MCF 10A (cell line): Measurements from ENCODE around the gene CFAP300. TPM values are rescaled to one million over a fixed set of nuclear protein-coding genes. Genes with fewer than 3 reads are reported as not detected.

ENCODE experiments used
- BruUV-seq: library from RNA; stranded (reverse); fragments of 400-500 nt; replicated peaks from 2 replicates; lab custom pipeline; 2021; lab: Mats Ljungman, UMichigan
- CTCF ChIA-PET: fragments of 300-600 bp; sonication (Branson Sonifier 250); formaldehyde crosslinking; extraction: SDS; loops from one replicate; lab custom pipeline; 2021; ENCODE audit warnings: antibody characterized with exemption, inconsistent platforms; lab: Yijun Ruan, JAX
- POLR2A ChIA-PET: fragments of 300-600, 350-650 bp; sonication (Branson Sonifier 250); formaldehyde crosslinking; extraction: SDS; loops from one replicate; lab custom pipeline; 2020; ENCODE audit warnings: antibody characterized with exemption, inconsistent platforms; lab: Yijun Ruan, JAX
- DNase-seq: peaks from one replicate; pipeline ENCODE4 v3.0.0-alpha.2; 2018; ENCODE audit not compliant: unreplicated experiment
- H3K27ac Mint-ChIP-seq: one replicate; pipeline ENCODE4 v1.8.0; 2022; ENCODE audit warnings: mild to moderate bottlenecking, low read depth, mixed read lengths; ENCODE audit not compliant: unreplicated experiment
- H3K27me3 Mint-ChIP-seq: one replicate; pipeline ENCODE4 v1.8.0; 2022; ENCODE audit warnings: mixed read lengths; ENCODE audit not compliant: insufficient read depth, unreplicated experiment
- H3K36me3 Mint-ChIP-seq: one replicate; pipeline ENCODE4 v1.8.0; 2022; ENCODE audit warnings: mild to moderate bottlenecking, moderate library complexity, mixed read lengths; ENCODE audit not compliant: insufficient read depth, unreplicated experiment
- H3K4me1 Mint-ChIP-seq: one replicate; pipeline ENCODE4 v1.8.0; 2022; ENCODE audit warnings: mixed read lengths; ENCODE audit not compliant: insufficient read depth, unreplicated experiment
- H3K4me3 Mint-ChIP-seq: one replicate; pipeline ENCODE4 v1.8.0; 2022; ENCODE audit warnings: mild to moderate bottlenecking, moderate library complexity, mixed read lengths; ENCODE audit not compliant: unreplicated experiment
- H3K9me3 Mint-ChIP-seq: one replicate; pipeline ENCODE4 v1.8.0; 2022; ENCODE audit warnings: mixed read lengths; ENCODE audit not compliant: unreplicated experiment
- intact Hi-C: fragments of 100-400 bp; cut with micrococcal nuclease; formaldehyde crosslinking; loops from 2 replicates; pipeline ENCODE4 v1.14.1; 2022
- total RNA-seq: library from RNA; stranded (reverse); gene quantifications from 2 replicates; pipeline ENCODE4 v1.2.3, GENCODE V29; 2022
- TF ChIP-seq, protein P1 (sequence below): fragments of 200-600 bp; IDR thresholded peaks from one replicate; pipeline ENCODE4 v1.8.0; 2022; ENCODE audit warnings: antibody characterized with exemption, mild to moderate bottlenecking; ENCODE audit not compliant: unreplicated experiment

The CFAP300 gene
- total RNA-seq, 1 experiment from 2014 or later = 8.0 TPM

DNA sequence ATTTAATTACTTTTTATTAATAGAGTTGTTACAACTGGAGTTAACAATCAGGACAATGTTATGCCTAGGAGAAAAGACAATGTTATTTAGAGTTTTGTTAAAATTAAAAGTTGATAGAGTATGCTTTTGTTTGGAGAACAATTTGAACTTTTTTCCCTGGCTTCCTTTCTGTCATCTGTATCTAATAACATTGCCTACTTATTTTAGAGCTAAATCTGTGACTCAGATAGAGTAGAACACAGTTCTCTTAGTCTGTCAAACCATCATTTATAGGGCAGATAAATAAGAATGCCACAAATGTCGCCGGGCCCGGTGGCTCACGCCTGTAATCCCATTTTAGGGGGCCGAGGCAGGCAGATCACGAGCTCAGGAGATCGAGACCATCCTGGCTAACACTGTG lies 34.1 kb downstream of the CFAP300 start:
- no peak overlapping the region for H3K4me3 Mint-ChIP-seq
- TF ChIP-seq, protein P1, sequence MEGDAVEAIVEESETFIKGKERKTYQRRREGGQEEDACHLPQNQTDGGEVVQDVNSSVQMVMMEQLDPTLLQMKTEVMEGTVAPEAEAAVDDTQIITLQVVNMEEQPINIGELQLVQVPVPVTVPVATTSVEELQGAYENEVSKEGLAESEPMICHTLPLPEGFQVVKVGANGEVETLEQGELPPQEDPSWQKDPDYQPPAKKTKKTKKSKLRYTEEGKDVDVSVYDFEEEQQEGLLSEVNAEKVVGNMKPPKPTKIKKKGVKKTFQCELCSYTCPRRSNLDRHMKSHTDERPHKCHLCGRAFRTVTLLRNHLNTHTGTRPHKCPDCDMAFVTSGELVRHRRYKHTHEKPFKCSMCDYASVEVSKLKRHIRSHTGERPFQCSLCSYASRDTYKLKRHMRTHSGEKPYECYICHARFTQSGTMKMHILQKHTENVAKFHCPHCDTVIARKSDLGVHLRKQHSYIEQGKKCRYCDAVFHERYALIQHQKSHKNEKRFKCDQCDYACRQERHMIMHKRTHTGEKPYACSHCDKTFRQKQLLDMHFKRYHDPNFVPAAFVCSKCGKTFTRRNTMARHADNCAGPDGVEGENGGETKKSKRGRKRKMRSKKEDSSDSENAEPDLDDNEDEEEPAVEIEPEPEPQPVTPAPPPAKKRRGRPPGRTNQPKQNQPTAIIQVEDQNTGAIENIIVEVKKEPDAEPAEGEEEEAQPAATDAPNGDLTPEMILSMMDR = no peak
- H3K27me3 Mint-ChIP-seq = no peaks in the 10 kb centered on the region
- no peaks in the 10 kb centered on the region for H3K4me1 Mint-ChIP-seq
- DNase-seq = no peak
- POLR2A ChIA-PET = interaction anchor here (0.7 to 1.8 kb wide), 2 partner anchors 10 to 292 kb away, joined by 3 to 4 read pairs; no protein-coding TSS in a partner anchor
- H3K27ac Mint-ChIP-seq = no peak overlapping the region
- intact Hi-C loops = no loop called here
- no TSS peak for BruUV-seq
- H3K9me3 Mint-ChIP-seq = no peaks in the 10 kb centered on the region
- H3K36me3 Mint-ChIP-seq = no peaks in the 10 kb centered on the region
- CTCF ChIA-PET = no interaction called here

DNA sequence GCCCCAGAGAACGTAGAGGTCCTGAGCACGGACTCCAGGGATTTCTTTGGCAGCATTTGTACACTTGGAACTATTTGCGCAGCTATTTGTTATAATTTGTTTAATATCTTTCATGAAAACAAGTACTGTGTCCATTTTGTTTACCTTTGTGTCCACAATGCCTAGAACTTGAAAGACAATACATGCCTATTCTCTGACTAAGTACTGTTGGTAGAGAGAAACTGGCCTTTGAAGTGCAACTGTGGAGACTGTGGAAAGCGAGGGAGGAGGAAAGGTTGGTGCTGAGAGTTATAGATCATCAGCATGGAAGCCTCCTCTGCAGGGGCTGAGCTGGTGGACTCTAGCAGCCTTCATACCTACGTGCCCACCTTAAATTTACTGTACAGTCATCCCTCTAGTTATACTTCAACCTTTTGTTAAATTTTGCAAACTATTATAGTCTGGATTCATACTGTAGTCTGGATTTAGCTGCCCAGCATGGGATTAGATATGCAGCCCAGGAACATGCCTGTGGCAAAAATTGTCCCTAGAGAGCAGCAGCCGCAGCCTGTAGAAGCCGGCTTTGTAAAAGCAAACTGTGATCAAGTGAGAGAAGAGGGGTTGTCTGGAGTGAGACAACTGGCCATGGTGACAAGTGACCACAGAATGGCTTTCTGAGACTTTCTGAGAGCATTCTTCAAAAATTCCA lies 38.8 kb downstream of the CFAP300 start:
- TF ChIP-seq, protein P1 = no peak
- no TSS peak for BruUV-seq
- ChIA-PET POLR2A (interaction anchor here (0.7 kb wide), 1 partner anchor 24 kb away, joined by 3 read pairs; the partner anchor contains the start of gene YAP1), CTCF (interaction anchor here (0.9 to 1.0 kb wide), 2 partner anchors 10 to 183 kb away, joined by 3 read pairs; no protein-coding TSS in a partner anchor)
- no peaks in the 10 kb centered on the region for H3K4me1 Mint-ChIP-seq
- H3K27ac Mint-ChIP-seq = no peak overlapping the region
- intact Hi-C loops = no loop called here
- H3K9me3 Mint-ChIP-seq = no peaks in the 10 kb centered on the region
- no peak overlapping the region for H3K4me3 Mint-ChIP-seq
- H3K36me3 Mint-ChIP-seq = no peaks in the 10 kb centered on the region
- DNase-seq = no peak
- no peaks in the 10 kb centered on the region for H3K27me3 Mint-ChIP-seq

DNA sequence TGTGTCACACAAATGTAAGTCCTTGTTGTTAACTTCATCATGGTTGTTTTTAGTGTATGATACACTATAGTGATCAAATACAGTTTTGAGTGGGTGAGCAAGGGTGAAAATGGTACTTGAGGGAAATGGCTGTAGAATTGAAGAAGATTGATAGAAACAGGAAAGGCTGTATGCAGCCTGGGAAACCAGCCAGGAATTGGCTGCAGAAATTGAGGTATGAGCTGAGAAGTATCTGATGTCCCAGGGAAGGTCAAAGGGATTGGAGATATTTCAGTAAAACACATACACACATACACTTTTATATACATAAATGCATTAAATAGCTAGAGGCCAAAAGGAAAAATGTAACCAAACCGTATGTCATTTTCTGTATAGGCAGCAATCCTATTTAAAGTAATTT lies 49.9 kb downstream of the CFAP300 start:
- CTCF ChIA-PET = no interaction called here
- no peak overlapping the region for H3K27ac Mint-ChIP-seq

DNA sequence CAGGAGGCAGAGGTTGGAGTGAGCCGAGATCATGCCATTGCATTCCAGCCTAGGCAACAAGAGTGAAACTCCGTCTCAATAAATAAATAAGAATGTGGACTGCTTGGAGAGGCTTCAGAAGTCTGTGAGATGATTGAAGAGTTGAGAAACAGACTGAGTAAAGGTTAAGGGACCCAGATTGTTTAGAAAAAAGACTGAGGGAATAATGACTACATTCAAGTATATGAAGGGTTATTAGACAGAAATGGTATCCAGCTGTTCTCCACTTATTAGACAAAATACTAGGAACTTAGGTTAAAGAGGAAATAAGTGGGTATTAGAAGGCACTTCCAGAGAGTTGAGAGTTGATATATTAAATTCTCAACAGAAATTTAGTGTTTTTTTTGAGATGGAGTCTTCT lies 52.5 kb downstream of the CFAP300 start:
- BruUV-seq = no TSS peak
- Mint-ChIP-seq H3K27ac (no peak overlapping the region), H3K4me3 (no peak overlapping the region), H3K9me3 (no peaks in the 10 kb centered on the region), H3K4me1 (no peaks in the 10 kb centered on the region), H3K27me3 (no peaks in the 10 kb centered on the region), H3K36me3 (no peaks in the 10 kb centered on the region)
- ChIA-PET CTCF (interaction anchor here (0.7 kb wide), 1 partner anchor 70 kb away, joined by 3 read pairs; no protein-coding TSS in a partner anchor), POLR2A (interaction anchor here (0.9 to 2.1 kb wide), 2 partner anchors 10 to 51 kb away, joined by 3 to 6 read pairs; no protein-coding TSS in a partner anchor)
- TF ChIP-seq, protein P1 = no peak
- intact Hi-C loops = no loop called here
- DNase-seq = no peak

More for the DNA sequence above, 49.9 kb downstream of the CFAP300 start:
- intact Hi-C loops = no loop called here
- no peaks in the 10 kb centered on the region for H3K27me3 Mint-ChIP-seq
- H3K9me3 Mint-ChIP-seq = no peaks in the 10 kb centered on the region
- TF ChIP-seq, protein P1 = no peak
- H3K4me1 Mint-ChIP-seq = no peaks in the 10 kb centered on the region
- no peaks in the 10 kb centered on the region for H3K36me3 Mint-ChIP-seq
- BruUV-seq = no TSS peak
- H3K4me3 Mint-ChIP-seq = no peak overlapping the region
- POLR2A ChIA-PET = interaction anchor here (1.3 to 1.6 kb wide), 2 partner anchors 10 kb away, joined by 3 read pairs; no protein-coding TSS in a partner anchor
- no peak for DNase-seq
